ENCODE measurements around the gene FOXL1. TPM values are rescaled to one million over a fixed set of nuclear protein-coding genes. Genes with fewer than 3 reads are reported as not detected.

Gene FOXL1
- total RNA-seq, 1 donor from 2014 or later = 0.67 TPM

- DNase-seq (ENCODE audit: low read depth) = no peak
Measured at GRCh38 chr16:86598607-86599565, 20.5 kb downstream of the FOXL1 start.

GRCh38 chr16:86601356-86601755 lies 23.0 kb downstream of the FOXL1 start:
- no peak for DNase-seq (ENCODE audit: low read depth)

- DNase-seq (ENCODE audit: low read depth) = no peak
Measured at GRCh38 chr16:86602521-86602920, 24.2 kb downstream of the FOXL1 start.

GRCh38 chr16:86604436-86605193 lies 26.3 kb downstream of the FOXL1 start:
- DNase-seq (ENCODE audit: low read depth) = no peak

DNA sequence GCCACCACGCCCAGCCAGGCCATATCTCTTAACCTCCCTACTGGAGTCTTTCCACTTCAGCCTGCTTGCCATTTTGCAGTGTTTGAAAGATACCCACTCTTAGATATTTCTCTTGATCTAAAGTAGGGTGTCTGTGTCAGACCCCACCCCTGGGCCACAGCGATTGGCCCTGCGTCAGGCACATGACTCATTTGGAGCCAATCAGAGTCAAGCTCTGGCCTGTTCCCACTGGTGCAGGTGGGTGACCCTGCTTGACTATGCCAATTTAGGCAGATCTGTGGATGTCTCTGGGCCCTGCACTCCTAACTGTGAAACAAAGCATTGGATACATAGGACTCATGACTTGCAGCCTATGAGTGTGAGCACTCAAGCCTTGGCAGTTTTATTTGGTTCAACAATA lies 27.6 kb downstream of the FOXL1 start:
- DNase-seq (ENCODE audit: low read depth) = no peak

GRCh38 chr16:86608301-86608747 lies 30.0 kb downstream of the FOXL1 start:
- peak; percentile 79 for DNase-seq (ENCODE audit: low read depth)

DNA sequence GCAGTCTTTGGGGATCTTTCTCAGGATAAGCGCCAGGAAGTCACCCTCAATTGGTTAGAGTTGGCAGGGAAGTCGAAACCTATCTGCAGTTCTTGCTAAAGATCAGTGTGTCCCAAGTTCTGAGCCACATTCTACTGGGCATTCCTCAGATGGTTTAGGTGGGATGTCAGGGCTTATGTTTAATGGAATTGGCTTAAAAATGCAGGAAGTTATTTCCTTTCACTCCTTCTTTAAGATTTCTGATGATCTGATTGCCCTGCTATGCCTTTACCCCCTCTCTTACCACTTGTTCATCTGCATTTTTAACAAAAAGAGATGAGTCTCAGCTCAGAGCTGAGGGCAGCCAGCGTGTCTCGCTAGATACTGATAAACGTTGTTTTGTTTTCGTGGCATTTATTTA lies 30.8 kb downstream of the FOXL1 start:
- DNase-seq (ENCODE audit: low read depth) = peak; percentile 51

- DNase-seq (ENCODE audit: low read depth) = no peak
Measured at GRCh38 chr16:86609661-86610060, 31.3 kb downstream of the FOXL1 start.

DNA sequence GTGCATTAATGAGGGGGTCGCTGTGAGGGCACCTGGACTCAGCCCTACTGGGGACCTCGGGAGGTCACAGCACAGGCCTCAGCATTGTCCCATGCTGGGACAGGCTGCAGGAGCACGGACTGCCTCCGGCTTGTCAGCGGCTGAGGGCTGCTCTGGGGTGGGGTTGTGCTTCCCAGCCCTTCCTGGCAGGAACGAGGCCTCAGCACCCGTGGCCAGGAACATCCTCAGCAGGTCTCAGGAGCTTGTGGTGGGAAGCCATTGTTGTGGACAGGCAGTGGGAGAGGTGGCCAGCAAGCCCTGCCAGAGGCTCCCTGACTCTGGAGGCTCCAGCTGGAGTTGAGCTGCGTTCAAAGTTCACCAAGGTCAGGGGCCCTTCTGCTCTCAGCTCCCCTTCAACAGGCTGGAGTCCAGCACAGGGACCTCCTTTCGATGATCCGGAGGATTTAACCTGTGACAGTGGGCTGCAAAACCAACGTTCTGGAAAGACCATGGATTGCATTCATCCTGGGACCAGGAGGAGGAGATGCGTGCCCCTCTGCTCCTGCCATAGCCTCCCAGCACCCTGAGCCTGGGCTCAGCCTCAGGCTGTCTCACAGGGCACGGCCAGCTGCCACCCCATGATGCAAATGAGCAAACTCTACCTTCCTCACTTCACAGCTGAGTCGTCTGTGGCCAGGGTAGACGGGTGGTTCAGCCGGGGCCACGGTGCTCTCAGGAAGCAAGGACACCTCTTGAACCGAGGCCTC lies 32.6 kb downstream of the FOXL1 start:
- no peak for DNase-seq (ENCODE audit: low read depth)

GRCh38 chr16:86611525-86611855 lies 33.1 kb downstream of the FOXL1 start:
- DNase-seq (ENCODE audit: low read depth) = no peak

DNA sequence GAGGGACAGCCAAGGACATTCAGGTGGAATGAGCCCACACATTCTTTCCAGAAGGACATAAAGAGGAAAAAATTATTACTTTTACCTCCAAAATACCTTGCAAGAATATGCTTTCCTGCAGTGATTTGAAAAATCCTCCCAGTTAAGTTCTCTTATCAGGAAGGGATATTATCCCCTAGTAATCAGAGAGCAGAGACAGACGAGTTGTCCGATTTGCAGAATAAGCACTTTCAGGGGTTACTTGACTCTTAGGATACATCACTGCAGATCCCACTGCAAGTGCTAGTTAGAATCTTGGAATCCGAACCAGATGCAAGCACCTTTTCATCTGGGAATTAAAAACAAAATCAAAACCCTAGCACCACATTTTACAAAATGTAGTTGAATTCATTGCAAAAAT lies 33.6 kb downstream of the FOXL1 start:
- no peak for DNase-seq (ENCODE audit: low read depth)

DNA sequence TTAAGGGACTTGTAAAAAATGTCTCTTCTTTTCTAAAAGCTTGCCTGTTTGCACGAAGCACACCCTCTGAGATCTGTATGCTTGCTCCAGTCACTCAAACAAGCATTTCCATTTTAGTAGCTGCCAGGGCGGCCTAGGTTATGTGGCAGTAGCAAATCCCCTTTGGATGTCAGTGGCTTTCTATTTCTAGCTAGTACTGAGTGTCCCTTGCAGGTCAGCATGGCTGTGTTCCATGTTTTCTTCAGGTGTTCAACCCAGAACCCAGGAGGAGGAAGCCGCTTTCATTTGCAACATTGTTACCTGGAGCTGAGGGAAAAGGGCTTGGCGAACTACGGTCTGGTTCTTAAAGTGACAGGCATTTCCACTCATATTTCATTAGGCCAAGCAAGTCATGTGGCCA lies 36.4 kb downstream of the FOXL1 start:
- DNase-seq (ENCODE audit: low read depth) = no peak

GRCh38 chr16:86616906-86617305 lies 38.6 kb downstream of the FOXL1 start:
- DNase-seq (ENCODE audit: low read depth) = no peak

DNA sequence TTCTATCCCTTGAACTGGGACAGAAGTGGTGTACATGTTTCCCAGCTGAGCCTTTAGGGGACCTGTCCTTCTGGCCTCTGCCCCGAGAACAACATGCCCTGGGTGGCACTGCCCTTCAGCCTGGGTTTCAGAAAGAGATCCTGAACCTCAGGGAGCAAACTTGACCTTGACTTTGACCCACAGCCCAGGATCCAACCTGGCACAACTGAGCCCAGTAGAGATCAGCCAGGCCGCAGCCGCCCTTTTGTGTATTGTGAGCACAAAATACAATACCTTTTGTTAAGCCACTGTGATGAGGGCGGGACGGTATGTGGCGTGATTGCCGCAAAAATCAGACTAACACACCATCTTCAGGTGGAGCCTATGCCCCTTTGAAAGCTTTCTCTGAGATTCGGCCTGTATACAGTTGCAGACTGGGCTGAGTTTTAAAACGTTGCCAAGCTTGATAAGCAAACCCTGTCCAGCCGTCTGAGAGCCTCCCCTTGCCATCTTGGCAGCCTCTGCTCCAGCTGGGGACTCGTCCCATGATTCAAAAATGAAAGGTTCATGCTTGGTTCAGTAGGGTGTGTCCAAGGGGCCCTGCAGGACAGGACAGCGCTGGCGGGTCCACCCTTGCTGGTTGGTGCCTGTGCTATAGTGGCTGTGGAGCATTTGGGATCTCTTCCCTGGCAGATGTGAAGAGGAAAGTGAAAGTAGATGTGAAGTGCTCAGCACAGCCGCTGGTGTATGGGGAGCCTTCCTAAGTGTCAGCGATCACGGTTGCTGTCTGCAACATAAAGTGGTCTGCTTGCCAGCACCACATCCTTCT lies 40.3 kb downstream of the FOXL1 start:
- DNase-seq (ENCODE audit: low read depth) = peak; percentile 9

DNA sequence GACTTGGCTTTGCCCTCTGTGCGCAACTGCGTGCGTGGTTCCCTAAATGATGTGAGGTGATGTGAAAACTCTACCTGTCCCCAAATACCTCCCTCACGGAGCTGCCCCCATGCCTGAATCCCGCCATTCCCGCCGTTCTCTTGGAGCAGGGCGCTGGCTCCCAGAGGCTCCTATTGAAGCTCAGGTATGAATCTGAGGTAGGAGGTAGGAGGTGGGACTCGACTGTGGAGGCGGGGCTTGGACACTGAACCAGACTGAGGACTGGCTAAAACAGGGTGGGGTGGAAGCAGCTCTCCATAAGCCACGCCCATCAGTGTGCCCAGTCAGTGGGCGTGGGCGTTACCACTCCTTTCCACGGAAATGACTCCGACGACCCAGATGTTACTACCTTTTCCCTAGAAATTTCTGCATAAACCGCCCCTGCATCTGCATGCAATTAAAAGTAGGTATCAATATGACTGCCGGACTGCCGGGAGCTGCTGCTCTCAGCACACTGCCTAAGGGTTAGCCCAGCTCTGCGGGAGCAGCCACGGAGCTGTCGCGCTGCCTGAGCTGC lies 41.0 kb downstream of the FOXL1 start:
- DNase-seq (ENCODE audit: low read depth) = no peak

DNA sequence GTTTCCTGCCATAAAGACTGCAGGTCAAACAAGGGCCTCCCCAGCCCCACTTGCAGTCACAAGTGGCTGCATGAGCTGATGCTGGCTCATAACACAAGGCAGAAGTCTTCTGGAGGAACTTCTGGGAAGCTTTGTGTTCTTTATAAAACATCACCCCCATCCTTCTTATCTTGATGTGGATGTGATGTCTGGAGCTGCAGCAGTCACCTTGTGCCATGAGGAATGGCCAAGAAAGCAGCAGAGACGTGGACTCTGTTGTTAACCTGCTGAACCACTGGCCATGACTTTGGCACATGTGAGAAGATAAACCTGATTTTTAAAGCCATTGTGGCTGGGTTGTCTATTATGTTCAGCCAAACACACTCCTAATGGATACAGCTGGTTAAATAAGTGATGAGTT lies 41.8 kb downstream of the FOXL1 start:
- DNase-seq (ENCODE audit: low read depth) = no peak

DNA sequence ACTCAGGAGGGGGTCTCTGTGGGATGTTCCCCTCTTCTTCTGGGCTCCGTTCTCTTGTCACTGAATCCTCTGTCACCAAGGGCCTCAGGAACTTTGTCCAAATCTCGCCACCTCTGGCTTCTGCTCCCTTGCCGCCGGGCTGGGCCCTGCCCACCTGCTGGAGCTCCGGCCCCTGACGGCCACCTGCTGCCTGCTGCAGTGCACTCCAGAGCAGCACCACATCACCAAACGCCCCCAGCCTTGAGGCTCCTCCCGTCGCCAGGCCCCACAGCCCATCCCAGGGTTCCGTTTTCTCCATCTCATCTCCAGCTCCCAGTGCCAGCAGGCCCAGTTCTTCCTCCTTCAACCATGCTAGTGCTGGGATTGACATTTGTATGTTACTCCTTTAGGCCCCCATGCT lies 43.6 kb downstream of the FOXL1 start:
- DNase-seq (ENCODE audit: low read depth) = no peak

GRCh38 chr16:86622700-86623615 lies 44.6 kb downstream of the FOXL1 start:
- no peak for DNase-seq (ENCODE audit: low read depth)

- no peak for DNase-seq (ENCODE audit: low read depth)
Measured at GRCh38 chr16:86625029-86625428, 46.7 kb downstream of the FOXL1 start.

Data from myocyte (in vitro differentiated cells).